Measurements from ENCODE around the gene NSRP1.
"Not testable (repeated sequence)": the region's sequence is repeated elsewhere in the genome, so short reads cannot be mapped to it uniquely, and the experiment has no call there.

The NSRP1 gene, protein sequence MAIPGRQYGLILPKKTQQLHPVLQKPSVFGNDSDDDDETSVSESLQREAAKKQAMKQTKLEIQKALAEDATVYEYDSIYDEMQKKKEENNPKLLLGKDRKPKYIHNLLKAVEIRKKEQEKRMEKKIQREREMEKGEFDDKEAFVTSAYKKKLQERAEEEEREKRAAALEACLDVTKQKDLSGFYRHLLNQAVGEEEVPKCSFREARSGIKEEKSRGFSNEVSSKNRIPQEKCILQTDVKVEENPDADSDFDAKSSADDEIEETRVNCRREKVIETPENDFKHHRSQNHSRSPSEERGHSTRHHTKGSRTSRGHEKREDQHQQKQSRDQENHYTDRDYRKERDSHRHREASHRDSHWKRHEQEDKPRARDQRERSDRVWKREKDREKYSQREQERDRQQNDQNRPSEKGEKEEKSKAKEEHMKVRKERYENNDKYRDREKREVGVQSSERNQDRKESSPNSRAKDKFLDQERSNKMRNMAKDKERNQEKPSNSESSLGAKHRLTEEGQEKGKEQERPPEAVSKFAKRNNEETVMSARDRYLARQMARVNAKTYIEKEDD

DNA sequence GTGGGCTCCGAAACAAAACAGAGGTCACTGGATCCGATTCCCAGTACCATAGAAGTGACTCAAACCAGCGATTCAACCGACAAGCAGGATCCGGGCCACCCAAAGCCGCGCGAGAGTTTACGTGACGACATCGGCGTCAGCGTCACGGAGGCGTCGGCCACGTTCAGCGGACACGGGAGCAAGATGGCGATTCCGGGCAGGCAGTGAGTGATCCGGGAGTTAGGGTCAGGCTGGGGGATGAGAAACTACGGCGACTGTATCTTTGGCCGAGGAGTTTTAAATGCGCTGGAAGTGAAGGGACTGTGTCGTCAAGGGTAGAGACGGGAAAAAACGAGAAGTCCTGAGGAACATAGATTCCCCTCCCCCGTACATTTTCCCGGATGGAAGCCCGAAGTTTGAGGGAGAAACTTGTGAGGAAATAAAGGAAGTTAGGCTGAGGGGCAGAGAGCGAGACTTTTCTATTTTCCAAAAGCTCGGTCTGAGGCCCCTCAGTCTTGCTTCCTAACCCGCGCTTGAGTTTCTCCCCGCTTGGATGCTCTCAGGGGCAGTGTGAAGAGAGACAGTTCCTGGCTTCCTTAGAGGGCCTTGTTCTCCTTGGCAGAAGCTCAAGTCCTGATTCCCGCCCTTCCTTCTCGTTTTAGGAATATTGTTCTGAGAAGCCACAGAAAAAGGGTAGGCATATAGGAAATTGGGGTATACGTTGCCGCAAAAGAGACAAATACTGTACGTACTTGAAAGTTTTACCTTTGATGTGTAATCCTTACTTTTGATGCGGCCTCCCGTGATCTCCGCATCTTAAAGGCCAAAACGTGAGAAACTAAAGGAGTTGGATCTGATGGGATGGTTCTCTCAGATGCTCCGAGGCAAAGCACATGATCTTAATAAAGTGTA is at the start of gene NSRP1:
NSRP1 (plus strand) TSS at position 156 of the 891 bp plus-strand sequence; CDS start at position 184, 28 bp downstream.
- peak; percentile 90 to 91 for DNase-seq

DNA sequence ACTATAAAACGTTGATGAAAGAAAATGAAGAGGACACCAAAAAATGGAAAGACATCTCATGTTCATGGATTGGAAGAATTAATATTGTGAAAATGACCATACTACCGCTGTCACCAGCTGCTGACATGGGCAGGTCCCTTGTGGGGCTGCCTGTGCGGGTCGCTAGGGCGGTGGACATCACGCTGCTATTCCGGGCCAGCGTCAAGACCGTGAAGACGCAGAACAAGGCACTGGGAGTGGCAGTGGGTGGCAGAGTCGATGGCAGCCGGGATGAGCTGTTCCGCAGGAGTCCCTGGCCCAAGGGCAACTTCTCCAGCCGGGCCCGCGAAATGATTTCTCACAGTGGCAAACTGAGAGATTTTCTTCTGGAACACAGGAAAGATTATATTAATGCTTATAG is 48.2 kb upstream of the NSRP1 start:
- no peak for DNase-seq

GRCh38 chr17:30074254-30074653 is 42.4 kb upstream of the NSRP1 start:
- DNase-seq: no peak

DNA sequence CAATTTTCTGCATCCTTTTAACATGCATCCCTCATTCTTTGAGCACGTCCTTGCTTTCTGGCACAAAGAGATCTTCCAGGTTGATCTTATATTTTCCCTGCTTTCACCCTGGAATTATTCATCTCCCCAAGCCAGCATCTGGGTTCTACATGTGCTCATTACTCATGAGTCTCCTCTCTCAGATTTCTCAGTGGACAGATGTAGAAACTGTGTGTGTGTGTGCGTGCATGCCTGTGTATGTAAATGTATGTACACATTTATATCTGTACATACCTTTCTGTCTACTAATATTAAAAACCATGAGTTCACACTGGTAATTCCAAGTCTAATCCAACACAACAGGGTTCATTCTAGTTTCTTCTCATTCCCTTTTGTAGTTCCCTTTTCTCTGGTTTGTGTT is 41.9 kb upstream of the NSRP1 start:
- DNase-seq: no peak

DNA sequence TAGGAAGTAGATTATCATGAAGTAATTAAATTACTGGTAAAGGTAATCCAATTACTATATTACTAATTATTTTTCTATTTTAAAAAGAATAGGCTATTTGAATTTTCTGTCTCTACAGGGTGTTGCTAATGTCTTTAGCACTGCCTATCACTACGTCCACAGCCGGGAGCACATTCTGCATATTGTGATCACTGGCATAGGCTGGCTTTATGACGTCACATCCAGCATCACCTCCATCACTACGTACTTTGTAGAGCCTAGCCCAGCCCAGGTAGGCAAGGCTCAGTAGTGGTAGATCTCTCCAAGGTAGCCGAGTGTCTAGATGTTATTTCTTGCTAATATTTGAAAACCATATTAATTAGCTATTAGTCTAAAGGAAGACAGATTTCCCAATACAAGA is 33.8 kb upstream of the NSRP1 start:
- no peak for DNase-seq

DNA sequence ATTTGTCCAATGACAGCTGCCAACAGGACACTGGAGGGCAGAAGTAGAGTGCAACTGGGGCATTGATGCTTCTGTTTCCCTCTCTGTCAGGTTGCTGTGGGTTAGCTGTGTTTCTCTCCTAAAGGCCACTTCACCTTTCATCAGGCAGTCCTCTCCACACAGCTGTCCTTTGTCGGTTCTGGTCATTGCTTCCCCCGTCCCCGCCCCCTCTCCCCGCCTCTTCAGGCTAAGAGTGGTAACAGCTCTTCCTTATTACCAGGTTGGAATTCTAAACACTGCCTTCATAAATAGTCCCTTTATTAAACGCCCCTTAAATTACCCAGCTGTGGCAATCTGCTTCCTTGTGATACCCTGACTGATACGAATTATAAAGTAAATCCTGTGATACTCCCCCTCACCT is 31.8 kb upstream of the NSRP1 start:
- no peak for DNase-seq

GRCh38 chr17:30086896-30087295 is 29.7 kb upstream of the NSRP1 start:
- DNase-seq: no peak

DNA sequence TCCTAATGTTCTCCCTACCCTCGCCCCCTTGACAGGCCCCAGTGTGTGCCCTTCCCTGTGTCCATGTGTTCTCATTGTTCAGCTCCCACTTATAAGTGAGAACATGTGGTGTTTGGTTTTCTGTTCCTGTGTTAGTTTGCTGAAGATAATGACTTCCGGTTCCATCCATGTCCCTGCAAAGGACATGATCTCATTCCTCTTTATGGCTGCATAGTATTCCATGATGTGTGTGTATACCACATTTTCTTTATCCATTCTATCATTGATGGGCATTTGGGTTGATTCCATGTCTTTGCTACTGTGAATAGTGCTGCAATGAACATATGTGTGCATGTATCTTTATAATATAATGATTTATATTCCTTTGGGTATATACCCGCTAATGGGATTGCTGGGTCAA is 29.2 kb upstream of the NSRP1 start:
- not testable (repeated sequence) for DNase-seq

DNA sequence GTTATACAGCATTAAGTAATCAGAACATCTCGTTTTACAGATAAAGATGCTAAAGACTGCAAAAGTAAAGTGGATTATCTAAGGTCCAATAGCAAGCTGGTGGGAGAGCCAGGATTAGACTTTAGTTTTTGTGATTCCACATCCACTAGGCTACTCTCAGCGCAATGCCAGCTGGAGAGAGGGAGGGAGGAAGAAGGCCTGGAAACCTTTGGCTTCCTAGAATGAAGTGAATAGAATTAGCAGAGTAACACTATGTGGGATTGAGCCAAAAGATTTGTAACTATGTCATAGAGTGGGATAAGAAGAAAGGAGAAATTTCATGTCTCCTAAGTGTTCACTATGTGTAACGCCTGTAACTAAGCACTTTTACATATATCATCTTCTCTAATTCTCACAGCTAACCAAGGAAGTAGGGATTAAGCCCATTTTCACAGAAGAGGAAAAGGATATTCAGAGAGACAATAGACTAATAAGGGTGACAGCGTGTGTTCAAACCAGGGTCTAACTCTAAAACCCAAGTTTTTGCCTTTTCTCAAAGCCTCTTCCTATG is 25.4 kb upstream of the NSRP1 start:
- DNase-seq: no peak

DNA sequence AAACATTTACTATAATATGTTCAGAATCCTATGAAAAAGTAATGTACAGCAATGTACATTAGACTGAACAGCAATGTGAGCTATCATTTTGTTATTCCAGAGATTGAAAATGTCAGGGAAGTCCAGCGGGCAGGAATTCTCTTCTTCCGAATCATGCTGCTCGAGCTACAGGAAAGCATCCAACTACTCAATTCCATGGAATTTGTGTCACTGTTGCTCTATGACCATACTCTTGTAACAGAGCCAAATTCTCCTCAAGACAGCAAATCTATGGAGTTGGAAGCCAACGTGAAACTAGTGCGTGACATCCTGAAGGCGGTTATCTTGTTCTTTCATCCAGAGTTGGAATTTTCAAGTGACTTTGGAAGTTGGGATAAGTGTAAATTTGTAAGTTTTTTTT is 24.8 kb upstream of the NSRP1 start:
- DNase-seq: peak; percentile 12 to 53

- no peak for DNase-seq
Measured at GRCh38 chr17:30092886-30093285, 23.7 kb upstream of the NSRP1 start.

GRCh38 chr17:30093463-30094147 is 23.0 kb upstream of the NSRP1 start:
- DNase-seq: peak in 1 of 2 experiments; percentile 59

- peak; percentile 38 to 76 for DNase-seq
Measured at GRCh38 chr17:30095507-30096244, 20.9 kb upstream of the NSRP1 start.

DNA sequence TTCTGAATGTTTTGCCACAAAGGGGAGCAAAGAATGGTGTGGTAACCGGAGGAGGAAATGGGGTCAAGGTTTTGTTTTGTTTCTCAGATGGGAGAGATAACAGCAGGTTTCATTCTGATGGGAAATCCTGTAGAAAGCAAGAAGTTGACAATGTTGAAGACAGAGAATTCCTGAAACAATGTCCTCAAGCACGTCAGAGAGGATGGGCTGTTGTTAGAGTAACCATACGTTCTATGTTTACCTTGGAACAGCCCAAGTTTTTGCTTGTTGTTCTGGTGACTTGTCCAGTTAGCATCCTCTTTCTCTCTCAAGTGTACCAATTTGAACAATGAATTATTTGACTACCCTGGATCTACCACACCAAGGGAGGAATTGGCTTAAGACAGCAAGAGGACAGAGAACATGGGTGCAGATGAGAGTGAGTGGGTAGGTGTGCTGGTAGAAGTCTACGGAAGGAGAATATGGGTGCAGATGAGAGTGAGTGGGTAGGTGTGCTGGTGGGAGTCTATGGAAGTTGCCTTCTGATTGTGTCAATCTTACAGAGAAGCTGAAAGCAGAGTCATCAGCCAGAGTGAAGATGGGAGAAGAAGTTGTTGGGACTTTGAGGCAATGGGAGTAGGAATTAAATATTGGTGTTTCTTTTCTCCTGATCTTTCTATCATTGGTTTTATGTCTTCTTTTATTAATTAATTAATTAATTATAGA is 14.8 kb upstream of the NSRP1 start:
- DNase-seq: no peak

DNA sequence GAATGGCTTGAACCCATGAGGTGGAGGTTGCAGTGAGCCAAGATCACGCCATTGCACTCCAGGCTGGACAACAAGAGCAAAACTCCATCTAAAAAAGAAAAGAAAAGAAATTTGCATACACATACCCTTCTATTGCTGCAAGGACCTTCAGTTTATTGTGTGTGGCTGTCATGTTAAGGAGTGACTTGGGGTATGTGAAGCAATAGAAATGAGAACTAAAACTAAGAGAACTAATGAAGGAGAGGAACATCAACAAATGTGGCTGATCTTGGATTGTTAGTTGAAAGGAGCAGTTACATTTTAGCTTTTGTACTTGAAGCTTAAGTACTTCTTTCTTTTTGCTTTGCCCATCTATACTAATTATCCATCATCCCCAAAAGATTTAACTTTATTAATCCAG is 12.7 kb upstream of the NSRP1 start:
- DNase-seq: no peak

GRCh38 chr17:30104575-30105339 is 11.9 kb upstream of the NSRP1 start:
- peak; percentile 30 to 78 for DNase-seq

- DNase-seq: no peak
Measured at GRCh38 chr17:30112794-30113193, 3.8 kb upstream of the NSRP1 start.

GRCh38 chr17:30113213-30113612 is 3.4 kb upstream of the NSRP1 start:
- no peak for DNase-seq

DNA sequence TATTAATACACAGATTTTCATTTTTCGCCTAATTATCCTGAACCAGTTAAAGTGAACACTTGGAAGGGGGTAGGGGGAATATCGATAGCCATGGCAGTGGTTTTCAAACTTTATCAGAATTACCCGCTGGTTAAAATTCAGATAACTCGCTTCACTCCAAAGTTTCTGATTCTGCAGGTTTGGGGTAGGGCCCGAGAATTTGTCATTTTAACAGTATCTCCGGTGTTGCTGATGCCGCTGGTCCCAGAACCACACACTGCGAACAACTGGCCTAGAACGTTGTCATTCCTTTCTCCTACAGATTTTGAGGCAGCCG is 313 bp upstream of the NSRP1 start:
- no peak for DNase-seq

GRCh38 chr17:30117675-30118081 is 1.1 kb downstream of the NSRP1 start:
- DNase-seq: no peak

DNA sequence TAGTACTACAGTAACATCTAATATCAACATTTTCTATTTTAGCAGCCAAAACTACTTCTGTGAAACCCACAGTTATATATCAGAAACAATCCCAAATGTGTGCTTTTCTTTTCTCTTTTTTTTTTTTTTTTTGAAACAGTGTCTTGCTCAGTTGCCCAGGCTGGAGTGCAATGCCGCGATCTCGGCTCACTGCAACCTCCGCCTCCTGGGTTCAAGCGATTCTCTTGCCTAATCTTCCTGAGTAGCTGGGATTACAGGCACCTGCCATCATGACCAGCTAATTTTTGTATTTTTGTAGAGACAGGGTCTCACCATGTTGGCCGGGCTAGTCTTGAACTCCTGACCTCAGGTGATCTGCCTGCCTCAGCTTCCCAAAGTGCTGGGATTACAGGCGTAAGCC is 2.0 kb downstream of the NSRP1 start:
- not testable (repeated sequence) for DNase-seq
